ENCODE results near the gene NLRP6.
A peak's percentile ranks its signal among the peaks of the same experiment; 100 is the strongest.
"Not testable (repeated sequence)": the region's sequence is repeated elsewhere in the genome, so short reads cannot be mapped to it uniquely, and the experiment has no call there.

Gene NLRP6

GRCh38 chr11:325796-326591 is 47.8 kb downstream of the NLRP6 start:
- DNase-seq (ENCODE audit: low spot score): peak; percentile 50

GRCh38 chr11:326592-326841 is 48.3 kb downstream of the NLRP6 start:
- peak; percentile 64 for DNase-seq (ENCODE audit: low spot score)

- peak; percentile 69 for DNase-seq (ENCODE audit: low spot score)
Measured at GRCh38 chr11:326842-327580, 48.8 kb downstream of the NLRP6 start.

- no peak for DNase-seq (ENCODE audit: low spot score)
Measured at GRCh38 chr11:327581-327923, 49.3 kb downstream of the NLRP6 start.

- peak; percentile 45 for DNase-seq (ENCODE audit: low spot score)
Measured at GRCh38 chr11:328012-328411, 49.8 kb downstream of the NLRP6 start.

- DNase-seq (ENCODE audit: low spot score): not testable (repeated sequence)
Measured at GRCh38 chr11:328516-329100, 50.4 kb downstream of the NLRP6 start.

GRCh38 chr11:329886-330253 is 51.7 kb downstream of the NLRP6 start:
- DNase-seq (ENCODE audit: low spot score): no peak

- no peak for DNase-seq (ENCODE audit: low spot score)
Measured at GRCh38 chr11:330307-330693, 52.1 kb downstream of the NLRP6 start.

- peak; percentile 61 for DNase-seq (ENCODE audit: low spot score)
Measured at GRCh38 chr11:330694-331357, 52.6 kb downstream of the NLRP6 start.

GRCh38 chr11:331358-332060 is 53.3 kb downstream of the NLRP6 start:
- DNase-seq (ENCODE audit: low spot score): peak; percentile 42

- DNase-seq (ENCODE audit: low spot score): peak; percentile 55
Measured at GRCh38 chr11:332651-333480, 54.7 kb downstream of the NLRP6 start.

- not testable (repeated sequence) for DNase-seq (ENCODE audit: low spot score)
Measured at GRCh38 chr11:333616-334263, 55.5 kb downstream of the NLRP6 start.

GRCh38 chr11:334264-334994 is 56.2 kb downstream of the NLRP6 start:
- peak; percentile 72 for DNase-seq (ENCODE audit: low spot score)

All from left forelimb (tissue), 1 donor.